ENCODE measurements around the gene TMEM132D.

Gene TMEM132D

GRCh38 chr12:129830796-129831195, 73.0 kb downstream of the TMEM132D start:
- in situ Hi-C loops (cut with HindIII; ENCODE audit: low pct_unique_long_range_greater_than_20kb, low sequenced_read_pairs), result no loop called here
- TF ChIP-seq JUND (IDR thresholded peaks at IDR 0.05; ENCODE audit: low read depth), result no peak
- DNase-seq (ENCODE audit: low read depth in 1 of 2, low spot score in 1 of 2), result no peak

GRCh38 chr12:129827866-129828384, 75.9 kb downstream of the TMEM132D start:
- TF ChIP-seq JUND (IDR thresholded peaks at IDR 0.05; ENCODE audit: low read depth), result no peak
- in situ Hi-C loops (cut with HindIII; ENCODE audit: low pct_unique_long_range_greater_than_20kb, low sequenced_read_pairs), result no loop called here
- no peak for DNase-seq (ENCODE audit: low read depth in 1 of 2, low spot score in 1 of 2)

- DNase-seq (ENCODE audit: low read depth in 1 of 2, low spot score in 1 of 2), result no peak
- in situ Hi-C loops (cut with HindIII; ENCODE audit: low pct_unique_long_range_greater_than_20kb, low sequenced_read_pairs), result no loop called here
- TF ChIP-seq JUND (IDR thresholded peaks at IDR 0.05; ENCODE audit: low read depth), result no peak
These were observed 76.5 kb downstream of the TMEM132D start for GRCh38 chr12:129827102-129827865.

GRCh38 chr12:129826273-129826672, 77.6 kb downstream of the TMEM132D start:
- in situ Hi-C loops (cut with HindIII; ENCODE audit: low pct_unique_long_range_greater_than_20kb, low sequenced_read_pairs), result no loop called here
- no peak for DNase-seq (ENCODE audit: low read depth in 1 of 2, low spot score in 1 of 2)
- TF ChIP-seq JUND (IDR thresholded peaks at IDR 0.05; ENCODE audit: low read depth), result no peak

GRCh38 chr12:129825316-129825715, 78.5 kb downstream of the TMEM132D start:
- in situ Hi-C loops (cut with HindIII; ENCODE audit: low pct_unique_long_range_greater_than_20kb, low sequenced_read_pairs), result no loop called here
- TF ChIP-seq JUND (IDR thresholded peaks at IDR 0.05; ENCODE audit: low read depth), result no peak
- DNase-seq (ENCODE audit: low read depth in 1 of 2, low spot score in 1 of 2), result no peak

GRCh38 chr12:129821964-129822363, 81.9 kb downstream of the TMEM132D start:
- no peak for DNase-seq (ENCODE audit: low read depth in 1 of 2, low spot score in 1 of 2)
- TF ChIP-seq JUND (IDR thresholded peaks at IDR 0.05; ENCODE audit: low read depth), result no peak
- in situ Hi-C loops (cut with HindIII; ENCODE audit: low pct_unique_long_range_greater_than_20kb, low sequenced_read_pairs), result no loop called here

- TF ChIP-seq JUND (IDR thresholded peaks at IDR 0.05; ENCODE audit: low read depth), result no peak
- in situ Hi-C loops (cut with HindIII; ENCODE audit: low pct_unique_long_range_greater_than_20kb, low sequenced_read_pairs), result no loop called here
- DNase-seq (ENCODE audit: low read depth in 1 of 2, low spot score in 1 of 2), result no peak
These were observed 84.4 kb downstream of the TMEM132D start for GRCh38 chr12:129819391-129819790.

- in situ Hi-C loops (cut with HindIII; ENCODE audit: low pct_unique_long_range_greater_than_20kb, low sequenced_read_pairs), result no loop called here
- TF ChIP-seq JUND (IDR thresholded peaks at IDR 0.05; ENCODE audit: low read depth), result no peak
- DNase-seq (ENCODE audit: low read depth in 1 of 2, low spot score in 1 of 2), result no peak
These were observed 88.0 kb downstream of the TMEM132D start for GRCh38 chr12:129815846-129816245.

- DNase-seq (ENCODE audit: low read depth in 1 of 2, low spot score in 1 of 2), result no peak
- in situ Hi-C loops (cut with HindIII; ENCODE audit: low pct_unique_long_range_greater_than_20kb, low sequenced_read_pairs), result no loop called here
- TF ChIP-seq JUND (IDR thresholded peaks at IDR 0.05; ENCODE audit: low read depth), result no peak
These were observed 91.9 kb downstream of the TMEM132D start for GRCh38 chr12:129811963-129812362.

- no peak for TF ChIP-seq JUND (IDR thresholded peaks at IDR 0.05; ENCODE audit: low read depth)
- DNase-seq (ENCODE audit: low read depth in 1 of 2, low spot score in 1 of 2), result no peak
- in situ Hi-C loops (cut with HindIII; ENCODE audit: low pct_unique_long_range_greater_than_20kb, low sequenced_read_pairs), result no loop called here
These were observed 96.7 kb downstream of the TMEM132D start for GRCh38 chr12:129807136-129807535.

- no peak for TF ChIP-seq JUND (IDR thresholded peaks at IDR 0.05; ENCODE audit: low read depth)
- in situ Hi-C loops (cut with HindIII; ENCODE audit: low pct_unique_long_range_greater_than_20kb, low sequenced_read_pairs), result no loop called here
- no peak for DNase-seq (ENCODE audit: low read depth in 1 of 2, low spot score in 1 of 2)
These were observed 112.4 kb downstream of the TMEM132D start for GRCh38 chr12:129791396-129791795.

- in situ Hi-C loops (cut with HindIII; ENCODE audit: low pct_unique_long_range_greater_than_20kb, low sequenced_read_pairs), result no loop called here
- no peak for TF ChIP-seq JUND (IDR thresholded peaks at IDR 0.05; ENCODE audit: low read depth)
- DNase-seq (ENCODE audit: low read depth in 1 of 2, low spot score in 1 of 2), result no peak
These were observed 112.9 kb downstream of the TMEM132D start for GRCh38 chr12:129790930-129791329.

- no peak for TF ChIP-seq JUND (IDR thresholded peaks at IDR 0.05; ENCODE audit: low read depth)
- in situ Hi-C loops (cut with HindIII; ENCODE audit: low pct_unique_long_range_greater_than_20kb, low sequenced_read_pairs), result no loop called here
- no peak for DNase-seq (ENCODE audit: low read depth in 1 of 2, low spot score in 1 of 2)
These were observed 113.5 kb downstream of the TMEM132D start for GRCh38 chr12:129790331-129790730.

- no peak for DNase-seq (ENCODE audit: low read depth in 1 of 2, low spot score in 1 of 2)
- TF ChIP-seq JUND (IDR thresholded peaks at IDR 0.05; ENCODE audit: low read depth), result no peak
- in situ Hi-C loops (cut with HindIII; ENCODE audit: low pct_unique_long_range_greater_than_20kb, low sequenced_read_pairs), result no loop called here
These were observed 113.9 kb downstream of the TMEM132D start for GRCh38 chr12:129789921-129790320.

Measured in T47D (cell line).